IPS DF 4.7 (cell line): ENCODE data around the gene THYN1.
"Not testable (repeated sequence)": the region's sequence is repeated elsewhere in the genome, so short reads cannot be mapped to it uniquely, and the experiment has no call there.

Experiments
- DNase-seq: peaks from one replicate; pipeline ENCODE4 v3.0.0-alpha.2; 2013; ENCODE audit warnings: low spot score; ENCODE audit errors: extremely low read depth

The THYN1 gene

GRCh38 chr11:134275188-134275533, 22.0 kb upstream of the THYN1 start:
- DNase-seq, result no peak

- no peak for DNase-seq
These were observed 20.2 kb upstream of the THYN1 start for GRCh38 chr11:134273317-134273712.

- peak; percentile 90 for DNase-seq
These were observed 19.5 kb upstream of the THYN1 start for GRCh38 chr11:134272381-134273316.

- no peak for DNase-seq
These were observed 18.8 kb upstream of the THYN1 start for GRCh38 chr11:134271978-134272377.

- no peak for DNase-seq
These were observed 17.1 kb upstream of the THYN1 start for GRCh38 chr11:134270250-134270714.

GRCh38 chr11:134267966-134268365, 14.8 kb upstream of the THYN1 start:
- no peak for DNase-seq

- no peak for DNase-seq
These were observed 14.3 kb upstream of the THYN1 start for GRCh38 chr11:134267461-134267860.

GRCh38 chr11:134266841-134267251, 13.7 kb upstream of the THYN1 start:
- no peak for DNase-seq

GRCh38 chr11:134266440-134266839, 13.3 kb upstream of the THYN1 start:
- DNase-seq, result no peak

GRCh38 chr11:134264966-134265764, 12.0 kb upstream of the THYN1 start:
- no peak for DNase-seq

GRCh38 chr11:134261626-134262488, 8.7 kb upstream of the THYN1 start:
- DNase-seq, result no peak

- no peak for DNase-seq
These were observed 7.8 kb upstream of the THYN1 start for GRCh38 chr11:134260983-134261382.

GRCh38 chr11:134260503-134260902, 7.4 kb upstream of the THYN1 start:
- DNase-seq, result no peak

GRCh38 chr11:134258577-134258976, 5.4 kb upstream of the THYN1 start:
- no peak for DNase-seq

GRCh38 chr11:134257101-134257500, 3.9 kb upstream of the THYN1 start:
- DNase-seq, result no peak

- DNase-seq, result not testable (repeated sequence)
These were observed 2.0 kb upstream of the THYN1 start for GRCh38 chr11:134255184-134255561.

GRCh38 chr11:134254433-134255183, 1.5 kb upstream of the THYN1 start:
- no peak for DNase-seq

- DNase-seq, result no peak
These were observed 585 bp downstream of the THYN1 start for GRCh38 chr11:134252346-134253187.

- no peak for DNase-seq
These were observed 2.5 kb downstream of the THYN1 start for GRCh38 chr11:134250675-134251074.

- DNase-seq, result no peak
These were observed 2.9 kb downstream of the THYN1 start for GRCh38 chr11:134250246-134250645.
